Large intestine (tissue), 3 donors: ENCODE measurements around the gene CLMP. TPM values are rescaled to one million over a fixed set of nuclear protein-coding genes. Genes with fewer than 3 reads are reported as not detected.
A peak's percentile ranks its signal among the peaks of the same experiment; 100 is the strongest.

Source experiments
- DNase-seq, 2 donors: peaks; one replicate each; pipeline versions ENCODE4 v3.0.0 to v3.0.0-alpha.2; 2013
- H3K27ac ChIP-seq: one replicate; pipeline ENCODE4 v1.5.1; 2013; ENCODE audit warnings: low read length
- H3K27me3 ChIP-seq: 2 replicates; pipeline ENCODE4 v1.6.1; 2013; ENCODE audit warnings: low read length; ENCODE audit not compliant: control insufficient read depth, insufficient read depth
- H3K36me3 ChIP-seq: 2 replicates; pipeline ENCODE4 v1.6.1; 2013; ENCODE audit warnings: low read length; ENCODE audit not compliant: control insufficient read depth, insufficient read depth
- H3K4me1 ChIP-seq: one replicate; pipeline ENCODE4 v1.6.1; 2013; ENCODE audit warnings: low read length; ENCODE audit not compliant: control insufficient read depth, insufficient read depth
- H3K4me3 ChIP-seq: one replicate; pipeline ENCODE4 v1.5.1; 2013; ENCODE audit warnings: low read length
- H3K9me3 ChIP-seq: one replicate; pipeline ENCODE4 v1.6.1; 2013; ENCODE audit warnings: mild to moderate bottlenecking, low read depth, low read length, moderate library complexity; ENCODE audit not compliant: control insufficient read depth
- WGBS: methylation state at CpG from one replicate; pipeline ENCODE4 v1.1.5; 2013; ENCODE audit warnings: low lambda C conversion rate; ENCODE audit not compliant: insufficient coverage; 5-methylcytosine and 5-hydroxymethylcytosine counted together
- polyA plus RNA-seq: library from polyadenylated mRNA; unstranded; fragments of 120-200 nt; gene quantifications from one replicate; pipeline ENCODE4 v1.2.1, GENCODE V29; 2013

Gene CLMP
- polyA plus RNA-seq, 1 donor, result 17.5 TPM

DNA sequence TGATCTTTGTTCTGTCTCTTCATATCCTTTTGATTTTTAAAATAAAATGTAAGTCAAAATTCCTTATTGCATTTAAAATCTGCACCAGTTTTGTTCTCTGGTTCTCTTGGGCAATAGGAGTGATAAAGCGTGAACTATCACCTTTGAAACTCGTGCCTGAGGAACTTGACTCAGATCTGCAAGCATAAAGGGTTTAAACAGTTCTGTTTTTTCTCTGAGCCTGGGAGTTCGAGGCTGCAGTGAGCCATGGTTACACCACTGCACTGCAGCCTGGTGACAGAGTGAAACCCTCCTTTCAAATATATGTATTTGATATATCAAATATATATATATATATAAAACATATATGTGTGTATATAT lies 38.9 kb upstream of the CLMP start:
- peak in 1 of 2 donors; percentile 77 for DNase-seq
- no peak overlapping the region for H3K4me3 ChIP-seq
- no CpG with 5 or more reads among the region's 3 CpGs for WGBS

GRCh38 chr11:123233280-123233974 lies 38.4 kb upstream of the CLMP start:
- Histone ChIP-seq H3K27ac (peak overlapping the region; percentile 96), H3K9me3 (no peaks in the 10 kb centered on the region), H3K36me3 (no peaks in the 10 kb centered on the region), H3K4me1 (peaks cover 40% of the 10 kb centered on the region), H3K27me3 (no peaks in the 10 kb centered on the region), H3K4me3 (no peak overlapping the region)
- 54% methylated on average over 3 of the region's 6 CpGs for WGBS
- peak; percentile 60 to 78 for DNase-seq

More for the DNA sequence above, 38.9 kb upstream of the CLMP start:
- peaks cover 44% of the 10 kb centered on the region for H3K4me1 ChIP-seq
- no peaks in the 10 kb centered on the region for H3K9me3 ChIP-seq
- peak overlapping the region; percentile 96 for H3K27ac ChIP-seq
- no peaks in the 10 kb centered on the region for H3K27me3 ChIP-seq
- H3K36me3 ChIP-seq, result no peaks in the 10 kb centered on the region

DNA sequence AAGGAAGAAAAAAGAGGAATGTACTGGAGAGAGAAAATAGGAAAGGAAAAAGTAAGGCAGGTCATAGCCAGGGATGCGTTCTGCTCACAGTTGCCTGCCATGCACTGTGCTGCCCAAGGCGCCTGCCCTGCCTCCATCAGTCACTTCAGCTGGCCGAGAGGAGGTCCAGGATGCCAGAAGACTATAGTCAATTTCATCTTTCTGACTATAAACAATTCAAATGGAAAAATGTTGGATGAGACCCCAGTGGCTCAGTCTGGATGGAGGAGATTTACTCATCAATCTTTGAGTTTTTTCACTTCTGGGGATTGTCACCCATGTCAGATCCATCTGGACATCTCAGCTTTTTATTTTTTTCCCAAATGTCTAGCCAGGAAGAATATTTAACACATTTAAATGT lies 36.7 kb upstream of the CLMP start:
- Histone ChIP-seq H3K27ac (peak overlapping the region; percentile 80), H3K27me3 (no peaks in the 10 kb centered on the region), H3K4me3 (no peak overlapping the region), H3K36me3 (no peaks in the 10 kb centered on the region), H3K4me1 (peaks cover 43% of the 10 kb centered on the region), H3K9me3 (no peaks in the 10 kb centered on the region)
- no CpG with 5 or more reads among the region's 3 CpGs for WGBS
- DNase-seq, result no peak

DNA sequence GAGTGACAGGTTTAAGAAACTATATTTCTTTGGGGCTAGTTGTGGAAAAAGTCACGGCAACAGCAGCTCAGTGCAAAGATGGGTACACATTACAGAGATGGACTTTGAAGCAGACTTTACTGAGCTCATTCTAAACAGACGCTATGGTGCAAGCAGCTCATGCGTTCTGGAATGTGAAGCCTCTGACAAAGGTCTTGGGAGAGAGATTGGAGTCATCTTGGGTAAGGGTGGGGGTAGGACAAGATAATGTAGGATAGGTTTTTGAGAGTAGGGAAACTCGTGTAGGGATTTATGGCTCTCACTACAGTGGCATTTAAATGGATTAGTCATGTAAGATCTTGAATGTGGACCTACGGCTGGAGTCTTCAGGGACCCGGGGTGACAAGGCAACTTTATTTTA lies 36.2 kb upstream of the CLMP start:
- peaks cover 43% of the 10 kb centered on the region for H3K4me1 ChIP-seq
- 33% methylated on average over 1 of the region's 6 CpGs for WGBS
- H3K27me3 ChIP-seq, result no peaks in the 10 kb centered on the region
- H3K27ac ChIP-seq, result peak overlapping the region; percentile 80
- no peaks in the 10 kb centered on the region for H3K9me3 ChIP-seq
- H3K36me3 ChIP-seq, result no peaks in the 10 kb centered on the region
- H3K4me3 ChIP-seq, result no peak overlapping the region
- peak; percentile 92 to 94 for DNase-seq

GRCh38 chr11:123230346-123230745 lies 35.3 kb upstream of the CLMP start:
- Histone ChIP-seq H3K4me1 (peaks cover 43% of the 10 kb centered on the region), H3K27ac (peak overlapping the region; percentile 80), H3K36me3 (no peaks in the 10 kb centered on the region), H3K4me3 (no peak overlapping the region), H3K9me3 (no peaks in the 10 kb centered on the region), H3K27me3 (no peaks in the 10 kb centered on the region)
- peak in 1 of 2 donors; percentile 56 for DNase-seq
- WGBS, result no CpG with 5 or more reads among the region's 3 CpGs

- DNase-seq, result no peak
- Histone ChIP-seq H3K4me3 (no peak overlapping the region), H3K27me3 (no peaks in the 10 kb centered on the region), H3K36me3 (no peaks in the 10 kb centered on the region), H3K27ac (no peak overlapping the region), H3K9me3 (no peaks in the 10 kb centered on the region), H3K4me1 (peaks cover 37% of the 10 kb centered on the region)
- no CpG with 5 or more reads among the region's 8 CpGs for WGBS
These were observed 33.6 kb upstream of the CLMP start for GRCh38 chr11:123228496-123229163.

DNA sequence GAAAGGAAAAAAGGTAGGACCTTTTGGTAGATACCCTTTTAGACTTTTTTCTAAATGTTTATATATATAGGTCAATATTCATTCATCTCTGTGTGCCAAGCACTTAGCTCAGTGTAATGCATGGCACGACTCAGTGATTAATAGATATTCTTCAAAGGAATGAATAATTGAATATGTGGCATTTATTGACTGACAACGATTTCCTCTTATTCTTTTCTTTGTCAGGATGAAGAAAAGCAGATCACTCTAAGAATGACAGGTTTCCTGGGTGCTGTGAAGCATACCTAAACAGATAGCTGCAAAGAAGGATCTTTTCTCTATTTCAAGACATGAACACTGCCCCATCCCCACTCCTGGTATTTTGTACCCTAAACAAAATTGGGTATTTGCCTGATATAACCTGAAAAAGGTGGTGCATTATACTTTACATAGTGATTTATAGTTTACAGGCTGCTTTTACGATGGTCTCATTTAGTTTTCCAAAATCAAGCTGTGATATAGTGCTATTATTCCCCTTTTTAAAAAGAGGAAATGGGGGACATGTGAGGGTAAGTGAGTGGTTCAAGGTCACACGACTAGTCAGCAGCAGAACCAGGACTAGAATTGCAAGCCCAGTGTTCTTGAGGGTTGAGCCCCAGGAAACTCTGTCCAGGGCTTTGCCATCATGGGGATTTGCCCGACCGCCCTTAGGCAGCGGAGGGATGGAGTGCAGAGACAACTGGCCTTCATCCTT lies 32.9 kb upstream of the CLMP start:
- Histone ChIP-seq H3K27me3 (no peaks in the 10 kb centered on the region), H3K4me3 (no peak overlapping the region), H3K27ac (no peak overlapping the region), H3K4me1 (peaks cover 30% of the 10 kb centered on the region), H3K9me3 (no peaks in the 10 kb centered on the region), H3K36me3 (no peaks in the 10 kb centered on the region)
- DNase-seq, result no peak
- 100% methylated on average over 1 of the region's 7 CpGs for WGBS

- H3K4me3 ChIP-seq, result no peak overlapping the region
- H3K27me3 ChIP-seq, result no peaks in the 10 kb centered on the region
- H3K9me3 ChIP-seq, result no peaks in the 10 kb centered on the region
- peaks cover 21% of the 10 kb centered on the region for H3K4me1 ChIP-seq
- H3K36me3 ChIP-seq, result no peaks in the 10 kb centered on the region
- peak overlapping the region; percentile 17 for H3K27ac ChIP-seq
- 72% methylated on average over 2 of the region's 3 CpGs for WGBS
- no peak for DNase-seq
These were observed 26.5 kb upstream of the CLMP start for GRCh38 chr11:123221584-123221983.

DNA sequence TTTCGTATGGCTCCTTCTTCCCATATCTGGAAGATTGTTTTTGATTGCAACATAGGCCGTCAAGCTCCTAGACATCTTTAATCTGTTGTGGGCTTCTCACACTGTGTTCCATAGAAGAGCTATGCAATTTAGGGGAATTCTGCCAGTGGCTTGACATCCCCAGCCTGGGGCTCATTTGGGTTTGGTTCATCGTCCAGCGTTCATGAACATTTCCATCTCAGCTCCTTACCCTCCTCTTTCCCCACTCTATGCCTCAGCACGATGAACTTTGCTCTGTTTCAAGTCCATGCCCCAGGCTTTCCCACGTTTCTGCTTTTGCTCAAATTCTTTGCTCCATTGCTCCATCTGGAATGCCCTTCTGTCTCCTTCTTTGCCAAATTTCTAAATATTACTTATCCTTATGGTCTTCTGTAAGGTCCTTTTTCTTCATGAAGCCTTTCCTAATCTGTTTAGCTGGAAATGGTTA lies 26.1 kb upstream of the CLMP start:
- 40% methylated on average over 1 of the region's 6 CpGs for WGBS
- Histone ChIP-seq H3K27me3 (no peaks in the 10 kb centered on the region), H3K27ac (peak overlapping the region; percentile 17), H3K4me1 (peaks cover 21% of the 10 kb centered on the region), H3K36me3 (no peaks in the 10 kb centered on the region), H3K4me3 (no peak overlapping the region), H3K9me3 (no peaks in the 10 kb centered on the region)
- DNase-seq, result peak in 1 of 2 donors; percentile 65

DNA sequence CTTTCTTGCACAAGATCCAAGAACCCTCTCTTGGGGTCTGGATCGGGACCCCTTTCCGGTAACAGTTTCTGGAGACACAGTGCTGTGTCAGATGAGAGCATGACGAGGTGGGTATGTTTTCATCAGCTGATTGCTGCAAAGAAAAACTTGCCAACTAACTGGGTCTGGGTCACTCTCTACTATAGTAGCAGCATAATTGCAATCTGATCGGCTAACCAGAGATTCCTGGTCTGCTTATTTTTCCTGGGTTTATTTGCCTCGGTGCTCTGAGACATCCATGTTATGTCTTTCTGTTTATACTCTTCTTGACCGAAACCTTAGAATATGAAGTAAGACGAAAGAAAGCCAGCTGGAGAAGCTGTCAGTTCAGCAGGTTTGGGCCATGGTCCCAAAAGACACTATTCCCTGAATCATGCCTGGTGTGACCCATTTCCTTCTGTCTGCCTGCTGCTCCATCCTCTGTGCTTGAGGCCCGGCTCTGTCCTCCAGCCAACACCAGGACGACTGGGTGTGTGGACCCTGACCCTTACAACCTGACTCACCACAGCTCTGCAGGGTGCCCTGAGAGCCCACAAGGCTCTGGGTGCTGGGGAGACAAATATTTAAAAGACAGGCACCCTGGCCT lies 24.1 kb upstream of the CLMP start:
- H3K4me3 ChIP-seq, result no peak overlapping the region
- peak overlapping the region; percentile 50 for H3K27ac ChIP-seq
- peaks cover 23% of the 10 kb centered on the region for H3K4me1 ChIP-seq
- H3K9me3 ChIP-seq, result no peaks in the 10 kb centered on the region
- peak in 1 of 2 donors; percentile 69 for DNase-seq
- H3K36me3 ChIP-seq, result no peaks in the 10 kb centered on the region
- H3K27me3 ChIP-seq, result no peaks in the 10 kb centered on the region
- whole genome bisulfite sequencing, result no CpG with 5 or more reads among the region's 9 CpGs
